Colonic mucosa (tissue), 4 donors: ENCODE results near the gene BLM. TPM values are rescaled to one million over a fixed set of nuclear protein-coding genes. Genes with fewer than 3 reads are reported as not detected.

Source experiments
- DNase-seq: peaks from one replicate; pipeline ENCODE4 v3.0.0-alpha.2; 2020
- H3K27ac ChIP-seq: fragments of 200-600 bp; one replicate; pipeline ENCODE4 v1.8.0; 2021
- H3K27me3 ChIP-seq: fragments of 200-600 bp; one replicate; pipeline ENCODE4 v1.8.0; 2021
- H3K36me3 ChIP-seq: fragments of 200-600 bp; one replicate; pipeline ENCODE4 v1.8.0; 2021
- H3K4me1 ChIP-seq: fragments of 200-600 bp; one replicate; pipeline ENCODE4 v1.8.0; 2021; ENCODE audit warnings: mild to moderate bottlenecking
- H3K4me3 ChIP-seq: fragments of 200-600 bp; one replicate; pipeline ENCODE4 v1.8.0; 2021
- H3K9ac ChIP-seq, 2 donors: one replicate each; pipeline ENCODE4 v1.7.0; 2013; ENCODE audit warnings: control low read depth in 2 of 2, low read depth in 2 of 2, low read length in 2 of 2
- H3K9me3 ChIP-seq: fragments of 200-600 bp; one replicate; pipeline ENCODE4 v1.8.0; 2021
- intact Hi-C: fragments of 100-400 bp; cut with DNase I; formaldehyde crosslinking; loops from one replicate; pipeline ENCODE4 v1.14.1; 2022
- total RNA-seq, 2 donors: library from RNA; stranded (reverse); fragmentation: NEBNext Ultra II Directional in 1 of 2; extraction: Animal tissue kit (Norgen Biotek cat#: 25700) in 1 of 2; gene quantifications; one replicate each; pipeline ENCODE4 v1.2.1, GENCODE V29; 2021
- TF ChIP-seq, protein P1 (sequence below): fragments of 200-600 bp; IDR thresholded peaks from one replicate; pipeline ENCODE4 v1.8.0; 2022; ENCODE audit warnings: antibody characterized with exemption, mild to moderate bottlenecking
- donor health status: healthy.
- donor health status: DM: no; HTN: no; CAD: no.
- donor health status: DM: no; HTN: no; CAD: no.

The BLM gene
- total RNA-seq, 2 donors from 2014 or later = 3.3 to 16.7 TPM

DNA sequence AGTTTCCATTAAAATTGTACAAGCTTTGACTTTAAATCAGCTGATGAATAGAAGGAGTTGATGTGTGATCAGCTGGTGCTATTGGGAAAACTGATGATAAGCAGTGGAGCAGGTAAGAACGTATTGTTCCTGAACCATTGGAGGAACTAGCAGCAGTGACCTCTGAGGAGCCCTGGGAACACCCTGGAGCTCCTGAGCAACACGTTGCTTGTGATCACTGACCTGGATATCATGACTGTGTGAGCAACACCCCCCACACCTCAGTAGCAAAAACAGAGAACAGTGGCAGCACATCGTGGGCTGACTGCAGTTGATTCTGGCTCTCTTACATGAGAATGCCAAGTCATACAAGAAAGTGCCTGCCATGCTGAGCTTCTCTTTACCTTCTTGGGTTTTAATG lies 72.9 kb downstream of the BLM start:
- Histone ChIP-seq H3K27ac (no peak overlapping the region), H3K27me3 (no peaks in the 10 kb centered on the region), H3K4me1 (no peaks in the 10 kb centered on the region), H3K9me3 (no peaks in the 10 kb centered on the region), H3K36me3 (no peaks in the 10 kb centered on the region), H3K4me3 (no peak overlapping the region), H3K9ac (no peak overlapping the region)
- TF ChIP-seq, protein P1, sequence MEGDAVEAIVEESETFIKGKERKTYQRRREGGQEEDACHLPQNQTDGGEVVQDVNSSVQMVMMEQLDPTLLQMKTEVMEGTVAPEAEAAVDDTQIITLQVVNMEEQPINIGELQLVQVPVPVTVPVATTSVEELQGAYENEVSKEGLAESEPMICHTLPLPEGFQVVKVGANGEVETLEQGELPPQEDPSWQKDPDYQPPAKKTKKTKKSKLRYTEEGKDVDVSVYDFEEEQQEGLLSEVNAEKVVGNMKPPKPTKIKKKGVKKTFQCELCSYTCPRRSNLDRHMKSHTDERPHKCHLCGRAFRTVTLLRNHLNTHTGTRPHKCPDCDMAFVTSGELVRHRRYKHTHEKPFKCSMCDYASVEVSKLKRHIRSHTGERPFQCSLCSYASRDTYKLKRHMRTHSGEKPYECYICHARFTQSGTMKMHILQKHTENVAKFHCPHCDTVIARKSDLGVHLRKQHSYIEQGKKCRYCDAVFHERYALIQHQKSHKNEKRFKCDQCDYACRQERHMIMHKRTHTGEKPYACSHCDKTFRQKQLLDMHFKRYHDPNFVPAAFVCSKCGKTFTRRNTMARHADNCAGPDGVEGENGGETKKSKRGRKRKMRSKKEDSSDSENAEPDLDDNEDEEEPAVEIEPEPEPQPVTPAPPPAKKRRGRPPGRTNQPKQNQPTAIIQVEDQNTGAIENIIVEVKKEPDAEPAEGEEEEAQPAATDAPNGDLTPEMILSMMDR = no peak
- intact Hi-C loops = no loop called here
- DNase-seq = no peak

DNA sequence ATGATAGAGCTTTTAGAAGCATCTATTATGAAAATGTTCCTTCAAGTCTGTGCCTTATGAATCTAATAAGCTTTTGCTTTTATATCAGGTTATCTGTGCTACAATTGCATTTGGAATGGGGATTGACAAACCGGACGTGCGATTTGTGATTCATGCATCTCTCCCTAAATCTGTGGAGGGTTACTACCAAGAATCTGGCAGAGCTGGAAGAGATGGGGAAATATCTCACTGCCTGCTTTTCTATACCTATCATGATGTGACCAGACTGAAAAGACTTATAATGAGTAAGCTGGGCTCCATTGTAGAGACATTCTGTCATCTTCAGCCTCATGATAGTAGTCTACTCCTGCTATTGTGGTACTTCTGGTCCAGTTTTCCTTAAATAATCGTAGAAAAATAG lies 73.4 kb downstream of the BLM start:
- no peaks in the 10 kb centered on the region for H3K36me3 ChIP-seq
- H3K4me1 ChIP-seq = no peaks in the 10 kb centered on the region
- H3K27ac ChIP-seq = no peak overlapping the region
- no peak for DNase-seq
- TF ChIP-seq, protein P1 = no peak
- H3K9ac ChIP-seq = no peak overlapping the region
- H3K4me3 ChIP-seq = no peak overlapping the region
- intact Hi-C loops = no loop called here
- no peaks in the 10 kb centered on the region for H3K9me3 ChIP-seq
- H3K27me3 ChIP-seq = no peaks in the 10 kb centered on the region

DNA sequence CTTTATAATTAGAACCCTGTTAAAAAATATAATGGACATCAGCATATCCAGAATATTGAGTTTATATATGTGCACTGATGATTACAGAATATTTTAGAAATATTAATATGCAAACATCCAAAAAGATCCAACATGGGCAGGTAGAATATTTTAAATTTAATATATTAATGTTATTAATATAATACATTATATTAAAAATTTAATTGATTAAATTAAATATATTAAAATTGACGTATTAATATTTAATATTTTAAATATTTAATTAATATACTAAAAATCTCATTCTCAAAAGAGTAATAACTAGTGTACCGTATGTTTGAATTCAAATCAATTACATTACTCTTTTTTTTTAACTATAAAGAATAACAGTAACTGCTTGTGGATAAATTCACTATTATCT lies 77.4 kb downstream of the BLM start:
- H3K9ac ChIP-seq = no peak overlapping the region
- intact Hi-C loops = no loop called here
- TF ChIP-seq, protein P1 = no peak
- no peaks in the 10 kb centered on the region for H3K27me3 ChIP-seq
- no peaks in the 10 kb centered on the region for H3K36me3 ChIP-seq
- no peak overlapping the region for H3K27ac ChIP-seq
- H3K4me3 ChIP-seq = no peak overlapping the region
- no peak for DNase-seq
- H3K9me3 ChIP-seq = no peaks in the 10 kb centered on the region
- H3K4me1 ChIP-seq = no peaks in the 10 kb centered on the region

- Histone ChIP-seq H3K27ac (no peak overlapping the region), H3K4me3 (no peak overlapping the region), H3K9me3 (no peaks in the 10 kb centered on the region), H3K9ac (no peak overlapping the region), H3K36me3 (no peaks in the 10 kb centered on the region), H3K4me1 (no peaks in the 10 kb centered on the region), H3K27me3 (no peaks in the 10 kb centered on the region)
- TF ChIP-seq, protein P1 = no peak
- intact Hi-C loops = no loop called here
- no peak for DNase-seq
These were observed 82.6 kb downstream of the BLM start for GRCh38 chr15:90799639-90800170.

GRCh38 chr15:90801803-90802202 lies 84.7 kb downstream of the BLM start:
- Histone ChIP-seq H3K9me3 (no peaks in the 10 kb centered on the region), H3K4me3 (no peak overlapping the region), H3K4me1 (no peaks in the 10 kb centered on the region), H3K36me3 (no peaks in the 10 kb centered on the region), H3K9ac (no peak overlapping the region), H3K27ac (no peak overlapping the region), H3K27me3 (no peaks in the 10 kb centered on the region)
- TF ChIP-seq, protein P1 = no peak
- no peak for DNase-seq
- intact Hi-C loops = no loop called here
